GM12892 (cell line): ENCODE results near the gene FOXD3.

Experiments
- POLR2A ChIP-seq: IDR thresholded peaks from 2 replicates; pipeline ENCODE4 v1.6.1; 2011; ENCODE audit warnings: low read depth, low read length, control low read depth
- TAF1 ChIP-seq: IDR thresholded peaks from 2 replicates; pipeline ENCODE4 v1.6.1; 2011; ENCODE audit warnings: low read depth, mild to moderate bottlenecking, control low read depth, low read length, borderline replicate concordance

DNA sequence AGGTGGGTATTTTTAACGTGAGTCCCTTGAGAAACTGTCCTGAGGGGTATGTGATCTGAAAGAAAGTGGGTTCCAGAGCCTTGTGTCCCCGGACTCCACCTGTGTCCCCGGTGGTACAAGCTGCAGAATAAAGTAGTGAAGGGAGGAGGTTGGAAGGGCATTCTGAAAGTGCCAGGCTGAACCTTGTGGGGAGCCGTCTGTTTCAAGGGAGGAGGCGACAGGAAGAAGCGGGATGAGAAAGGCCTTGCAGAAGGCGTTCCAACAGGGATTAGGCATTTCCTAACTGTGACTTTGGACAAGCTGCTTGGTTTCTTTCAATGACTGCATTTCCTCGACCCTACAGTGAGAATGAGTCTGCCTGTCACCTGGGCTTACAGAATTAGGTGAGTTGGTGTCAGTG, 5.8 kb downstream of the FOXD3 start:
- TF ChIP-seq TAF1 (no peak), POLR2A (no peak)
